Smooth muscle cell (in vitro differentiated cells): ENCODE measurements around the gene PRKAR1B. TPM values are rescaled to one million over a fixed set of nuclear protein-coding genes. Genes with fewer than 3 reads are reported as not detected.

ENCODE experiments used
- DNase-seq: peaks from one replicate; lab custom pipeline; 2025; ENCODE audit not compliant: unreplicated experiment; lab: John Stamatoyannopoulos, UW
- H2AFZ ChIP-seq: fragments of 200-600 bp; sonication (generic); 2 replicates; pipeline ENCODE4 v1.6.0; 2016; ENCODE audit warnings: antibody characterized with exemption, low read depth, mild to moderate bottlenecking
- H3F3A ChIP-seq: fragments of 200-600 bp; sonication (generic); 2 replicates; pipeline ENCODE4 v1.6.0; 2017; ENCODE audit warnings: antibody characterized with exemption, low read depth
- H3K27ac ChIP-seq: fragments of 200-600 bp; sonication (generic); 2 replicates; pipeline ENCODE4 v1.5.1; 2016; ENCODE audit warnings: low read depth, mild to moderate bottlenecking
- H3K27me3 ChIP-seq: fragments of 200-600 bp; sonication (generic); 2 replicates; pipeline ENCODE4 v1.6.1; 2016; ENCODE audit warnings: low read depth, mild to moderate bottlenecking
- H3K36me3 ChIP-seq: fragments of 200-600 bp; sonication (generic); 2 replicates; pipeline ENCODE4 v1.5.1; 2016; ENCODE audit warnings: low read depth
- H3K4me1 ChIP-seq: fragments of 200-600 bp; sonication (generic); 2 replicates; pipeline ENCODE4 v1.5.1; 2016; ENCODE audit warnings: low read depth
- H3K4me2 ChIP-seq: fragments of 200-600 bp; sonication (generic); 2 replicates; pipeline ENCODE4 v1.6.0; 2016; ENCODE audit warnings: mild to moderate bottlenecking
- H3K4me3 ChIP-seq: fragments of 200-600 bp; sonication (generic); 2 replicates; pipeline ENCODE4 v1.5.1; 2016; ENCODE audit warnings: mild to moderate bottlenecking
- H3K79me2 ChIP-seq: fragments of 200-600 bp; sonication (generic); 2 replicates; pipeline ENCODE4 v1.6.0; 2016; ENCODE audit warnings: low read depth, mild to moderate bottlenecking
- H3K9ac ChIP-seq: fragments of 200-600 bp; sonication (generic); 2 replicates; pipeline ENCODE4 v1.6.0; 2016; ENCODE audit warnings: low read depth
- H3K9me3 ChIP-seq: fragments of 200-600 bp; sonication (generic); replicated peaks from 2 replicates; pipeline ENCODE4 v1.5.1; 2016; ENCODE audit warnings: low read depth
- H4K20me1 ChIP-seq: fragments of 200-600 bp; sonication (generic); 2 replicates; pipeline ENCODE4 v1.6.0; 2016; ENCODE audit warnings: low read depth
- CTCF ChIP-seq: fragments of 200-600 bp; sonication (generic); IDR thresholded peaks from 2 replicates; pipeline ENCODE4 v1.5.1; 2017; ENCODE audit warnings: borderline replicate concordance, mild to moderate bottlenecking, antibody characterized with exemption; ENCODE audit not compliant: insufficient read depth, poor library complexity, severe bottlenecking
- WGBS: methylation state at CpG from one replicate; pipeline ENCODE4 v1.1.7; 2016; ENCODE audit warnings: low lambda C conversion rate; 5-methylcytosine and 5-hydroxymethylcytosine counted together
- polyA plus RNA-seq: library from polyadenylated mRNA; unstranded; fragments of >200 nt; fragmentation: Nextera tagmentation; extraction: Ambion mirVana; gene quantifications from 2 replicates; pipeline ENCODE4 v1.2.1, GENCODE V29; 2016
- total RNA-seq: library from RNA; depleted of rRNA; stranded (reverse); fragments of >200 nt; gene quantifications from 2 replicates; pipeline ENCODE4 v1.2.3, GENCODE V29; 2014

The PRKAR1B gene
- total and polyA plus RNA-seq, 2 experiments from 2014 or later = 5.3 to 10.1 TPM

DNA sequence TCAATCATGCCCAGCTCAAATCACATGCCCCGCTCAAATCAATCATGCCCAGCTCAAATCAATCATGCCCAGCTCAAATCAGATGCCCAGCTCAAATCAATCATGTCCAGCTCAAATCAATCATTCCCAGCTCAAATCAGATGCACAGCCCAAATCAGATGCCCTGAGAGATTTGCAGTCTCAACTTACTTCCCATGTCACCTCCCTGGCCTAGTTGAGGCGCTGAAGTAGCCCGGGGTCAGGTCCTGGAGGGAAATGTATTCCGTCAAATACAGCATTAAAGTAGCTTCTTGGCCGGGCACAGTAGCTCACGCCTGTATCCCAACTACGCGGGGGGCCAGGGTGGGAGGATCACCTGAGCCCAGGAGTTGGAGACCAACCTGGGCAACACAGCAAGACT is 15.7 kb upstream of the PRKAR1B start:
- H3K9me3 ChIP-seq = no peaks in the 10 kb centered on the region
- no peak for DNase-seq
- no peaks in the 10 kb centered on the region for H3K4me1 ChIP-seq
- 91% methylated on average over 8 of the region's 8 CpGs for whole genome bisulfite sequencing
- H3K4me2 ChIP-seq = no peak overlapping the region
- H3K27ac ChIP-seq = no peak overlapping the region
- no peak overlapping the region for H2AFZ ChIP-seq
- H3K36me3 ChIP-seq = no peaks in the 10 kb centered on the region
- no peak overlapping the region for H3K9ac ChIP-seq
- H3K27me3 ChIP-seq = no peaks in the 10 kb centered on the region
- no peak for TF ChIP-seq CTCF
- peaks cover 18% of the 10 kb centered on the region for H4K20me1 ChIP-seq
- no peaks in the 10 kb centered on the region for H3K79me2 ChIP-seq
- H3K4me3 ChIP-seq = no peak overlapping the region
- no peaks in the 10 kb centered on the region for H3F3A ChIP-seq

GRCh38 chr7:741850-742249 is 14.8 kb upstream of the PRKAR1B start:
- WGBS = 95% methylated on average over 15 of the region's 15 CpGs
- Histone ChIP-seq H2AFZ (no peak overlapping the region), H3K4me2 (no peak overlapping the region), H4K20me1 (peaks cover 12% of the 10 kb centered on the region), H3K79me2 (peaks cover 4% of the 10 kb centered on the region), H3K4me1 (no peaks in the 10 kb centered on the region), H3K9ac (no peak overlapping the region), H3K27ac (no peak overlapping the region), H3K9me3 (no peaks in the 10 kb centered on the region), H3F3A (no peaks in the 10 kb centered on the region), H3K4me3 (no peak overlapping the region), H3K27me3 (no peaks in the 10 kb centered on the region), H3K36me3 (no peaks in the 10 kb centered on the region)
- TF ChIP-seq CTCF = no peak
- DNase-seq = no peak

GRCh38 chr7:741191-741671 is 14.2 kb upstream of the PRKAR1B start:
- H2AFZ ChIP-seq = no peak overlapping the region
- peaks cover 12% of the 10 kb centered on the region for H4K20me1 ChIP-seq
- no peaks in the 10 kb centered on the region for H3F3A ChIP-seq
- H3K4me1 ChIP-seq = no peaks in the 10 kb centered on the region
- H3K4me3 ChIP-seq = no peak overlapping the region
- H3K36me3 ChIP-seq = no peaks in the 10 kb centered on the region
- no peaks in the 10 kb centered on the region for H3K9me3 ChIP-seq
- no peak overlapping the region for H3K4me2 ChIP-seq
- peaks cover 9% of the 10 kb centered on the region for H3K79me2 ChIP-seq
- H3K27ac ChIP-seq = no peak overlapping the region
- 94% methylated on average over 17 of the region's 17 CpGs for WGBS
- no peaks in the 10 kb centered on the region for H3K27me3 ChIP-seq
- no peak overlapping the region for H3K9ac ChIP-seq
- no peak for DNase-seq
- TF ChIP-seq CTCF = no peak
